Fibroblast of skin of right quadriceps (primary cell): Measurements from ENCODE around the gene CYP4F22.
A peak's percentile ranks its signal among the peaks of the same experiment; 100 is the strongest.

Source experiments
- DNase-seq: peaks from one replicate; pipeline ENCODE4 v3.0.0-alpha.2; 2013

Gene CYP4F22

GRCh38 chr19:15538774-15539173 lies 30.4 kb downstream of the CYP4F22 start:
- no peak for DNase-seq

GRCh38 chr19:15539638-15540037 lies 31.3 kb downstream of the CYP4F22 start:
- DNase-seq, result no peak

- no peak for DNase-seq
Measured at GRCh38 chr19:15540435-15540834, 32.1 kb downstream of the CYP4F22 start.

DNA sequence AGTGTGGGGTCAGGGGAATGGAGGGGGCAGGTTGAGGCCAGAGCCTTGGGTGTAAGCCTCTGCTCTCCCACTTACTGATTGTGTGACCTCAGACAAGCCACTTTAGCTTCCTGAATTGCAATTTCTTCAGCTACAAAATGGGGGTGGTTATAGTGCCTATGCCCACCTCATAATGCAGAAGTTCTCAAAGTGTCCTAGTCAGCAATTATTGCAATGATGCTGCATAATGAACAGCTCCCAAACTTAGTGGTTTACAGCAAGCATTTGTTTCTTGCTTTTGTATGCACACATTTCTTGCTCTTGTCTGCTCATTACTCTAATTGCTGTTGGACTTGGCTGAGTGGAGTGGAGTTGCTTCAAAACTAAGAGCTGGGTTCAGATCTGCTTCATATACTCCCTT lies 36.0 kb downstream of the CYP4F22 start:
- DNase-seq, result no peak

DNA sequence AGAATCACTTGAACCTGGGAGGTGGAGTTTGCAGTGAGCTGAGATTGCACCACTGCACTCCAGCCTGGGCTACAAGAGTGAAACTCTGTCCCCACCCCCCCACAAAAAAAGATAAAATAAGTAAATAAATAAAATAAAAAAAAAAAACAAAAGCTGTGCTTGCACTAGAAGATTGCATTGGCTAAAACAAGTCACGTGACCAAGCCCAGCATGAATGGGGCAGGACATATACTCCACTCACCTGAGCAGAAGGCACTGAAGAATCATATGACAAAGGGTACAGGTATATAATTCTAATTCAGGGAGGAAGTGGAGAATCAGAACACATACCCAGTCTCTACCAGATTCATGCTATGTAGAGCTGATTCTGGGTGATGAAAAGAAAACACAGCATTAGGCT lies 36.6 kb downstream of the CYP4F22 start:
- DNase-seq, result no peak

GRCh38 chr19:15548648-15549047 lies 40.3 kb downstream of the CYP4F22 start:
- no peak for DNase-seq

- no peak for DNase-seq
Measured at GRCh38 chr19:15549581-15549980, 41.3 kb downstream of the CYP4F22 start.

- no peak for DNase-seq
Measured at GRCh38 chr19:15550273-15550672, 41.9 kb downstream of the CYP4F22 start.

GRCh38 chr19:15550929-15551292 lies 42.6 kb downstream of the CYP4F22 start:
- no peak for DNase-seq

GRCh38 chr19:15551293-15552004 lies 43.1 kb downstream of the CYP4F22 start:
- no peak for DNase-seq

DNA sequence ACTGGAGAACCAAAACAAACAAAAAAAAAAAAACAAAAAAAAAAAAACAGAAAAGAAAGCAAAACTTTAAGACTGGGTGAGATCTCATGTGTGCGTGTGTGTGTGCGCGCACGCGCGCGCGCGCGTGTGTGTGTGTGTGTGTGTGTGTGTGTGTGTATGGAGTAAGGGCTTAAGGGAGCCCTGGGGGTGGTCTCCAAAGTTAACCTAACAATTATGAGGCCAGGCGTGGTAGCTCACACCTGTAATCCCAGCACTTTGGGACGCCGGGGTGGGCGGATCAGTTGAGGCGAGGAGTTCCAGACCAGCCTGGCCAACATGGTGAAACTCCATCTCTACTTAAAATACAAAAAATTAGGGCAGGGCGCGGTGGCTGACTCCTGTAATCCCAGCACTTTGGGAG lies 46.7 kb downstream of the CYP4F22 start:
- DNase-seq, result no peak

DNA sequence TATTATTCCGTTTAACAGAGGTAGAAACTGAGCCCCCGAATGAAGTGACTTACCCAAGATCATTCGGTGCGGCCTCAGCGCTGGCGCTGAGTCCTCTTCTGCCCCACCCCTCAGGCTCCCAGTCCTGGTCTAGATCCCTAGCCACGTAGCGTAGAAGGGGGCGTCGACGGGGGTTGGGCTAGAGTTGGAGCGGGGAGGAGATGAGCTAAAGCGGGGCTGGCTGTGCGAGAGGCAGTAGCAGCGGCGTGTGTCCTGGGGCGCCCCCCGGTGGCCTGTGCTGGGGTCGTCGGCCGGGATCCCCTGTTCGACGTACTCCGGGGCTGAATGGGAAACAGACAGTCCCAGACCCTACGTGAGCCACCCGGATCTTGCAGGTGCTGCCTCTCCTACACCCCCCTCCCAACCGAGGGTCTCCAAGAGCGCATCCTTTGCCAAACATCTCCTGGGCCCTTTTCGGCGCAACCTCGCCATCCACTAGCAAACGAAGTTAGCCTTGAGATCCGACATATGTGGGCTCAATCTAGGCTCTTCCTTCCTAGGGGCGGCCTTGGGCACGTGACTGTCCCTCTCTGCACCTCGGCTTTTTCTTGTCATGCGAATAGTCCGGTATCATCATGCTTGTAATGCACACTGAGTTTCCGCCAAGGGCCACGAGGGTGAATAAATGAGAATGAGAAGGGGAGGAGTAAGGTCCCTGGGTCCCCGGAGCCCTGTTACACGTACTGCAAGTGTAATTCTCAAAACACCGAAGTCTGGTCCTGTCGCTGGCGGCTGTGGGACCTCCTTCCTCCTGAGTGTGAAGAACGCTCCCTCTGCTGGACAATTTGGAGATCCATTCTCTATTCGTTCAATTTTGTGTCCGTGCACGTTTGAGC lies 47.7 kb downstream of the CYP4F22 start:
- peak; percentile 85 for DNase-seq

DNA sequence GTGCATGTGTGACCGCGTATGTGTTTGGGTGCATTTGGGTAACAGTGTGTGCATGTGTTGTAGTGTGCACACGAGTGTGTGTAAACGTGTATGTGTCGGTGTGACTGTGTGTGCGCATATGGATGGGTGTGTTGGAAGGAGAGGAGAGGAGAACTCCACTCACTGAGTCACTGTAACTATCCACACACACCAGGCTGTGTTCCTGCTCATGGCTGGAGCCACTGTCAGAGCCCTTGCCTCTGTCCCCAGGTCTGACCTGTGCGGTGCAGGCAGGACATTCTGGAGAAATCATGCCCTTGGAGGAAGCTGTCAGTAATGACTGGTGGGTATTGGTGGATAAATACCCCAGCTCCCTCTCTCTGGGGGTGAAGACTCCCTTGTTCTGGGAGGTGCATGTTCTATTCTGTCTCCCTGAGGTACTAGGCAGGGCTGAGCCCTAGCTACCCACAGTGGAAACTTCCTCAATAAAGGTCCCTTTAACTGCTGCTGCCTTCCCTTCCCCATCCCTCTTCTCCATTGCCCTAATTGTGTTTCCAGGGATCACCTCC lies 48.4 kb downstream of the CYP4F22 start:
- no peak for DNase-seq

DNA sequence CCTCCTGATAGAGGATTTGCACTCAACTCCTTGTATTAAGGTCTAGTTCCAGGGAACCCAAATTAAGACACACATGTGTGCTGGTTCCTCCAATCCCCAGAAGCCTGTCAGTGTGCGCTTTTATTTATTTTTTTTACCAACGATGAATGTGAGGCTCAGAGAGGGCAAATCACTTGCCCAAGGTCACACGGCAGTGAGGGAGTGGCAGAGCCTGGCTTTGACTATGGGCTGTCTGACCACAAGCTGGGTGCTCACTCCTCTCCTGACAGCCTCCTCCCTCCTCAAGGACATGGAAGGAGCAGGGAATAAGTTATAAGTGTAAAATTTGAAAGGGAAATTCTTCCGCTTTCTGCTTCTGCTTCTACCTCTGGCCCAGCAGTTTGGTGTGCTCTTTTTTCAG lies 48.9 kb downstream of the CYP4F22 start:
- no peak for DNase-seq

DNA sequence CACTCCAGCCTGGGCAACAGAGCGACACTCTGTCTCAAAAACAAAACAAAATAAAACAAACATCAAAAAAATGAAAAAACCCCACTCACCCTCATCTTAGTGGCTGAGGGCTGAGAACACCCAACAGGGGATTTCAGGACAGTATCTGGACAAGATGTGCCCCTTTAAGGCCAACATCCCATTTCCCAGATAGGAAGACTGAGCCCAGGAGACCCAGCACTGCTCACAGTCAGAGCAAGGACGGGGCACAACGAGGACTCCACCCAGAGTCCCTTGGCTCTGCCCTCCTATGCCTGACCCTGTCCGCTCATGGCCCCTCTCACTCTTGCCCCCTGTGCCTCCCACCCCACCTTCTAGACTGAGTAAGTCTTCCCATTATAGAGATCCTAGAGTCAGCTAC lies 53.8 kb downstream of the CYP4F22 start:
- DNase-seq, result no peak

- peak; percentile 7 for DNase-seq
Measured at GRCh38 chr19:15562861-15563260, 54.5 kb downstream of the CYP4F22 start.

DNA sequence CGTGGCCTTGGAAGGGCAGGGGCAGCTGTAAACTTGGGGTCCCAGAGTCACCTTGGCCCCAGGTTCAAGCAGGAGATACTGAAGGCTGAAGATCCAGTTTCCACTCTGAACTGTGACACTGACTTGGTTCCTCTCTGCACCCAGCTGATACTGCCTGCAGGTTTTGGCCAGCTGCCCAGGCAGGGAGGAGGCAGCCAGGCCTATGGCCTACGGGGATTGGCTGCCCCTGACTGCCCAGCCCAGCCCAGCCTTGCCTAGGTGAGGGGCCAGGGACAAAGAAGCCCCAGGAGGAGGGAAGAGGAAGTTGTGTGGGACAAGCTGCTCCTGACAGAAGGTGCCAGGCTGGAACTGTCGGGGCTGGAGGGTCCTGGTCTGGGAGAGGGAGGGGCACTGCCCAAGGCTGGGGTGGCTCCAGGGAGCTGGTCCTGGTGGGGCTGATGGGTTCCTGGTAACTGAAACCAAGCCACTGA lies 55.0 kb downstream of the CYP4F22 start:
- DNase-seq, result no peak

DNA sequence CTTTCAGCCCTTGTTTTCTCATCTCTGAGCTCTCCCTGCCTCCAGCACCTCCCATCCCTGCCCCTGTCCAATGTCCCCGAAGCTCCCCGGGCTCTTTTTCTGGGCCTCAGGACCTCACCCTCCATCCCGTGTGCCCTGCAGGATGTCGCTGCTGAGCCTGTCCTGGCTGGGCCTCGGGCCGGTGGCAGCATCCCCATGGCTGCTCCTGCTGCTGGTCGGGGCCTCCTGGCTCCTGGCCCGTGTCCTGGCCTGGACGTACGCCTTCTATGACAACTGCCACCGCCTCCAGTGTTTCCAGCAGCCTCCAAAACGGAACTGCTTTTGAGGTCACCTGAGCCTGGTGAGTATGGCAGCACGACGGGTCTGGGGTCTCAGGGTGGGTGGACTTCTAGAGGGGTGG lies 55.6 kb downstream of the CYP4F22 start:
- DNase-seq, result no peak

- DNase-seq, result no peak
Measured at GRCh38 chr19:15564534-15565168, 56.3 kb downstream of the CYP4F22 start.

GRCh38 chr19:15570420-15570819 lies 62.1 kb downstream of the CYP4F22 start:
- DNase-seq, result no peak

DNA sequence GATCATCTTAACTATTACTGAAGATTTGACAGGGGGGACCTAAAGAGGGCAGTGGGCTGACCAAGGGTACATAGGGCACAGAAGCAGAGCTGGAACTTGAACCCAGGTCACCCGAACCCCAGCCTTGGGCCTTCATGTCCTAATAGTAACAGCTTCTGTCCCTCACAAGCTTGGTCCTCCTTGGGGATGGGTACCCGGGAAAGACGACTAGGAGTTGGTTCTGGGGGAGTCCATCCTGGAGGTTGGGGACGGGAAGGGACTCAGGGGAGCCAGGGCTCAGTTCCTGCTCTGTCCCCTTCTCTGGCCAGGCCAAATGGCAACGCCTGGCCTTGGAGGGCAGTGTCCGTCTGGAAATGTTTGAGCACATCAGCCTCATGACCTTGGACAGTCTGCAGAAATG lies 67.1 kb downstream of the CYP4F22 start:
- DNase-seq, result no peak

- DNase-seq, result no peak
Measured at GRCh38 chr19:15576526-15577156, 68.3 kb downstream of the CYP4F22 start.

GRCh38 chr19:15577184-15577771 lies 69.0 kb downstream of the CYP4F22 start:
- DNase-seq, result no peak
